Cortex of kidney (tissue), 1 donor: ENCODE data around the gene MMP24.

Experiments
- DNase-seq: peaks from one replicate; lab custom pipeline; 2025; lab: John Stamatoyannopoulos, UW

MMP24 gene

GRCh38 chr20:35279533-35280174 is 53.2 kb downstream of the MMP24 start:
- DNase-seq = no peak

GRCh38 chr20:35280523-35280922 is 54.0 kb downstream of the MMP24 start:
- DNase-seq = no peak

GRCh38 chr20:35281506-35282101 is 55.1 kb downstream of the MMP24 start:
- no peak for DNase-seq

- no peak for DNase-seq
These were observed 57.2 kb downstream of the MMP24 start for GRCh38 chr20:35283441-35284266.

GRCh38 chr20:35284267-35284991 is 57.9 kb downstream of the MMP24 start, which contains the start of gene EIF6:
Gene EIF6 (minus strand): TSS chr20:35284772. CDS start chr20:35284487, 285 bp downstream.
- DNase-seq = no peak

- DNase-seq = no peak
These were observed 58.7 kb downstream of the MMP24 start for GRCh38 chr20:35284992-35285805.

GRCh38 chr20:35285806-35286076 is 59.3 kb downstream of the MMP24 start:
- DNase-seq = no peak

- no peak for DNase-seq
These were observed 59.8 kb downstream of the MMP24 start for GRCh38 chr20:35286077-35286898.

GRCh38 chr20:35286899-35287508 is 60.5 kb downstream of the MMP24 start:
- no peak for DNase-seq

GRCh38 chr20:35287509-35288324 is 61.2 kb downstream of the MMP24 start:
- DNase-seq = no peak

- no peak for DNase-seq
These were observed 62.0 kb downstream of the MMP24 start for GRCh38 chr20:35288325-35289060.

GRCh38 chr20:35290186-35290886 is 63.8 kb downstream of the MMP24 start:
- no peak for DNase-seq

GRCh38 chr20:35290887-35291417 is 64.5 kb downstream of the MMP24 start:
- no peak for DNase-seq

GRCh38 chr20:35291654-35292503 is 65.4 kb downstream of the MMP24 start, which contains the start of gene FAM83C:
Gene FAM83C (minus strand): TSS chr20:35292425. CDS start chr20:35292304, 121 bp downstream.
- DNase-seq = no peak

GRCh38 chr20:35292504-35293285 is 66.2 kb downstream of the MMP24 start:
- DNase-seq = no peak
